Measurements from ENCODE around the gene ATF3. TPM values are rescaled to one million over a fixed set of nuclear protein-coding genes. Genes with fewer than 3 reads are reported as not detected.

The ATF3 gene
- polyA plus RNA-seq, 1 donor from 2014 or later = 7.2 TPM

- H3K27ac ChIP-seq (ENCODE audit: low read length) = no peak overlapping the region
- H3K4me3 ChIP-seq (ENCODE audit: low read length) = no peak overlapping the region
- TF ChIP-seq EZH2 (IDR thresholded peaks at IDR 0.05; ENCODE audit: borderline replicate concordance, insufficient read depth, low read length, poor library complexity, severe bottlenecking) = no peak
- TF ChIP-seq RAD21 (conservative IDR thresholded peaks at IDR 0.05) = no peak
- TF ChIP-seq TAF1 (IDR thresholded peaks at IDR 0.05; ENCODE audit: low read depth) = no peak
- no peak for TF ChIP-seq SMC3 (conservative IDR thresholded peaks at IDR 0.05; ENCODE audit: poor library complexity)
- no peak for TF ChIP-seq POLR2AphosphoS5 (IDR thresholded peaks at IDR 0.05)
- no peak for TF ChIP-seq MXI1 (conservative IDR thresholded peaks at IDR 0.05; ENCODE audit: poor library complexity, severe bottlenecking)
- TF ChIP-seq, protein P1, sequence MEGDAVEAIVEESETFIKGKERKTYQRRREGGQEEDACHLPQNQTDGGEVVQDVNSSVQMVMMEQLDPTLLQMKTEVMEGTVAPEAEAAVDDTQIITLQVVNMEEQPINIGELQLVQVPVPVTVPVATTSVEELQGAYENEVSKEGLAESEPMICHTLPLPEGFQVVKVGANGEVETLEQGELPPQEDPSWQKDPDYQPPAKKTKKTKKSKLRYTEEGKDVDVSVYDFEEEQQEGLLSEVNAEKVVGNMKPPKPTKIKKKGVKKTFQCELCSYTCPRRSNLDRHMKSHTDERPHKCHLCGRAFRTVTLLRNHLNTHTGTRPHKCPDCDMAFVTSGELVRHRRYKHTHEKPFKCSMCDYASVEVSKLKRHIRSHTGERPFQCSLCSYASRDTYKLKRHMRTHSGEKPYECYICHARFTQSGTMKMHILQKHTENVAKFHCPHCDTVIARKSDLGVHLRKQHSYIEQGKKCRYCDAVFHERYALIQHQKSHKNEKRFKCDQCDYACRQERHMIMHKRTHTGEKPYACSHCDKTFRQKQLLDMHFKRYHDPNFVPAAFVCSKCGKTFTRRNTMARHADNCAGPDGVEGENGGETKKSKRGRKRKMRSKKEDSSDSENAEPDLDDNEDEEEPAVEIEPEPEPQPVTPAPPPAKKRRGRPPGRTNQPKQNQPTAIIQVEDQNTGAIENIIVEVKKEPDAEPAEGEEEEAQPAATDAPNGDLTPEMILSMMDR (IDR thresholded peaks at IDR 0.05; ENCODE audit: poor library complexity, severe bottlenecking) = no peak
- no peak for TF ChIP-seq EP300 (conservative IDR thresholded peaks at IDR 0.05; ENCODE audit: poor library complexity, severe bottlenecking)
- no peak for TF ChIP-seq REST (IDR thresholded peaks at IDR 0.05; ENCODE audit: borderline replicate concordance)
Measured at GRCh38 chr1:212575333-212575732, 33.2 kb upstream of the ATF3 start.

GRCh38 chr1:212578041-212578440 lies 30.5 kb upstream of the ATF3 start:
- no peaks in the 10 kb centered on the region for H3K36me3 ChIP-seq (ENCODE audit: insufficient read depth, low read length)
- H2AFZ ChIP-seq (ENCODE audit: low read depth, low read length) = no peak overlapping the region
- H3K79me2 ChIP-seq (replicated peaks; ENCODE audit: insufficient read depth, low read length) = no peaks in the 10 kb centered on the region
- TF ChIP-seq POLR2AphosphoS5 (IDR thresholded peaks at IDR 0.05) (no peak), SMC3 (conservative IDR thresholded peaks at IDR 0.05; ENCODE audit: poor library complexity) (no peak), TAF1 (IDR thresholded peaks at IDR 0.05; ENCODE audit: low read depth) (no peak), REST (IDR thresholded peaks at IDR 0.05; ENCODE audit: borderline replicate concordance) (no peak), MXI1 (conservative IDR thresholded peaks at IDR 0.05; ENCODE audit: poor library complexity, severe bottlenecking) (no peak), RAD21 (conservative IDR thresholded peaks at IDR 0.05) (no peak), EP300 (conservative IDR thresholded peaks at IDR 0.05; ENCODE audit: poor library complexity, severe bottlenecking) (no peak), EZH2 (IDR thresholded peaks at IDR 0.05; ENCODE audit: borderline replicate concordance, insufficient read depth, low read length, poor library complexity, severe bottlenecking) (no peak)
- TF ChIP-seq, protein P1 (IDR thresholded peaks at IDR 0.05; ENCODE audit: poor library complexity, severe bottlenecking) = no peak
- H3K4me2 ChIP-seq (ENCODE audit: low read length) = no peak overlapping the region
- no peak overlapping the region for H3K27ac ChIP-seq (ENCODE audit: low read length)
- H3K4me3 ChIP-seq (ENCODE audit: low read length) = no peak overlapping the region
- no peaks in the 10 kb centered on the region for H3K9me2 ChIP-seq (ENCODE audit: insufficient read depth, low read length)
- no peaks in the 10 kb centered on the region for H3K27me3 ChIP-seq (ENCODE audit: insufficient read depth, low read depth, low read length)
- H4K20me1 ChIP-seq (ENCODE audit: insufficient read depth) = no peaks in the 10 kb centered on the region
- H3F3A ChIP-seq (ENCODE audit: insufficient read depth, low read length, poor library complexity, severe bottlenecking) = no peaks in the 10 kb centered on the region
- H3K9me3 ChIP-seq (ENCODE audit: low read length) = no peaks in the 10 kb centered on the region
- no peak overlapping the region for H3K9ac ChIP-seq (ENCODE audit: low read length)

More at GRCh38 chr1:212575333-212575732, 33.2 kb upstream of the ATF3 start:
- H3K9ac ChIP-seq (ENCODE audit: low read length) = no peak overlapping the region
- H3K9me3 ChIP-seq (ENCODE audit: low read length) = no peaks in the 10 kb centered on the region
- no peak overlapping the region for H3K4me2 ChIP-seq (ENCODE audit: low read length)
- no peaks in the 10 kb centered on the region for H3F3A ChIP-seq (ENCODE audit: insufficient read depth, low read length, poor library complexity, severe bottlenecking)
- no peaks in the 10 kb centered on the region for H3K36me3 ChIP-seq (ENCODE audit: insufficient read depth, low read length)
- H2AFZ ChIP-seq (ENCODE audit: low read depth, low read length) = no peak overlapping the region
- no peaks in the 10 kb centered on the region for H3K27me3 ChIP-seq (ENCODE audit: insufficient read depth, low read depth, low read length)
- no peaks in the 10 kb centered on the region for H4K20me1 ChIP-seq (ENCODE audit: insufficient read depth)
- no peaks in the 10 kb centered on the region for H3K79me2 ChIP-seq (replicated peaks; ENCODE audit: insufficient read depth, low read length)
- no peaks in the 10 kb centered on the region for H3K9me2 ChIP-seq (ENCODE audit: insufficient read depth, low read length)
